CD4-positive, alpha-beta T cell (primary cell): ENCODE data around the gene HSPG2. TPM values are rescaled to one million over a fixed set of nuclear protein-coding genes. Genes with fewer than 3 reads are reported as not detected.

Source experiments
- ATAC-seq: fragments of 200-7000 bp; cut with Tn5 transposase; one replicate; pipeline ENCODE4 v1.10.0; 2022; ENCODE audit warnings: mild to moderate bottlenecking; ENCODE audit not compliant: poor library complexity
- CTCF ChIA-PET: fragments of 350-600 bp; sonication (Branson Sonifier 250); formaldehyde crosslinking; loops from one replicate; lab custom pipeline; 2021; ENCODE audit warnings: antibody characterized with exemption, inconsistent platforms; lab: Charles Lee
- POLR2A ChIA-PET: fragments of 350-600 bp; sonication (Branson Sonifier 250); formaldehyde crosslinking; loops from one replicate; lab custom pipeline; 2021; ENCODE audit warnings: antibody characterized with exemption, inconsistent platforms; lab: Charles Lee
- DNase-seq, 14 experiments: peaks; one replicate each; pipeline ENCODE4 v3.0.0-alpha.2; 2013 to 2020; ENCODE audit warnings: mixed read lengths in 2 of 14
- H3K27ac ChIP-seq, 2 donors: one replicate each; pipeline versions ENCODE4 v1.5.1 to v1.7.0; 2013; ENCODE audit warnings: low read length in 2 of 2, low read depth in 1 of 2, mild to moderate bottlenecking in 1 of 2
- H3K27me3 ChIP-seq, 2 experiments: 1 replicate in 1 of 2; 2 replicates in 1 of 2; pipeline versions ENCODE4 v1.6.1 to v1.7.0; 2013; ENCODE audit warnings: low read length in 2 of 2, control low read depth in 1 of 2, mild to moderate bottlenecking in 1 of 2, moderate library complexity in 1 of 2; ENCODE audit not compliant: insufficient read depth in 2 of 2, control insufficient read depth in 1 of 2
- H3K36me3 ChIP-seq: one replicate; pipeline ENCODE4 v1.6.1; 2013; ENCODE audit warnings: low read length, control low read depth; ENCODE audit not compliant: insufficient read depth
- H3K4me1 ChIP-seq: one replicate; pipeline ENCODE4 v1.6.1; 2013; ENCODE audit warnings: low read length, control low read depth; ENCODE audit not compliant: insufficient read depth
- H3K4me3 ChIP-seq: one replicate; pipeline ENCODE4 v1.5.1; 2013; ENCODE audit warnings: mild to moderate bottlenecking, low read length, moderate library complexity
- H3K9me3 ChIP-seq, 2 experiments: 1 replicate in 1 of 2; 2 replicates in 1 of 2; pipeline versions ENCODE4 v1.6.1 to v1.7.0; 2013; ENCODE audit warnings: low read length in 2 of 2, mild to moderate bottlenecking in 2 of 2, control low read depth in 1 of 2, moderate library complexity in 1 of 2; ENCODE audit not compliant: control insufficient read depth in 1 of 2, insufficient read depth in 1 of 2
- H3K27ac Mint-ChIP-seq: one replicate; pipeline ENCODE4 v1.8.0; 2020; ENCODE audit warnings: mixed read lengths
- H3K27me3 Mint-ChIP-seq: one replicate; pipeline ENCODE4 v1.8.0; 2021; ENCODE audit warnings: mixed read lengths
- H3K36me3 Mint-ChIP-seq: one replicate; pipeline ENCODE4 v1.8.0; 2021; ENCODE audit warnings: low read depth, mixed read lengths
- H3K4me1 Mint-ChIP-seq: one replicate; pipeline ENCODE4 v1.8.0; 2021; ENCODE audit warnings: low read depth, mixed read lengths
- H3K4me3 Mint-ChIP-seq: one replicate; pipeline ENCODE4 v1.8.0; 2020; ENCODE audit warnings: mild to moderate bottlenecking, mixed read lengths
- H3K9me3 Mint-ChIP-seq: one replicate; pipeline ENCODE4 v1.8.0; 2020; ENCODE audit warnings: mixed read lengths
- CTCF ChIP-seq: fragments of 200-600 bp; IDR thresholded peaks from one replicate; pipeline ENCODE4 v1.8.0; 2022; ENCODE audit warnings: antibody characterized with exemption, mild to moderate bottlenecking
- intact Hi-C, 2 experiments: fragments of 100-400 bp; cut with DNase I in 1 of 2; cut with micrococcal nuclease in 1 of 2; formaldehyde crosslinking; loops; one replicate each; pipeline versions ENCODE4 v1.15.1 to v1.9.0; 2023 to 2025; cut with DNase I, micrococcal nuclease
- total RNA-seq, 174 experiments: library from RNA in 2 of 174; stranded (reverse) in 2 of 174; gene quantifications; one replicate each; pipeline ENCODE4 v1.2.3 and lab custom pipeline; 2021 to 2026

Gene HSPG2
- total RNA-seq, 2 experiments from 2014 or later = 10.8 to 11.0 TPM

- H3K9me3 ChIP-seq = no peaks in the 10 kb centered on the region
- DNase-seq = no peak
- ChIA-PET POLR2A (no interaction called here), CTCF (no interaction called here)
- H3K27ac Mint-ChIP-seq = no peak overlapping the region
- intact Hi-C loops = no loop called here
- no peaks in the 10 kb centered on the region for H3K4me1 ChIP-seq
- H3K4me3 ChIP-seq = no peak overlapping the region
- no peak for ATAC-seq
- TF ChIP-seq CTCF = no peak
- no peak overlapping the region for H3K4me3 Mint-ChIP-seq
- H3K4me1 Mint-ChIP-seq = no peaks in the 10 kb centered on the region
- no peaks in the 10 kb centered on the region for H3K9me3 Mint-ChIP-seq
- no peaks in the 10 kb centered on the region for H3K36me3 Mint-ChIP-seq
- H3K27ac ChIP-seq = no peak overlapping the region
- no peaks in the 10 kb centered on the region for H3K27me3 ChIP-seq
- H3K27me3 Mint-ChIP-seq = no peaks in the 10 kb centered on the region
- no peaks in the 10 kb centered on the region for H3K36me3 ChIP-seq
These were observed 43.9 kb downstream of the HSPG2 start for GRCh38 chr1:21893046-21893805.

GRCh38 chr1:21891621-21892479 lies 45.3 kb downstream of the HSPG2 start:
- POLR2A ChIA-PET = no interaction called here
- no peaks in the 10 kb centered on the region for H3K36me3 Mint-ChIP-seq

GRCh38 chr1:21891081-21891480 lies 46.0 kb downstream of the HSPG2 start:
- Mint-ChIP-seq H3K4me1 (no peaks in the 10 kb centered on the region), H3K27me3 (no peaks in the 10 kb centered on the region), H3K27ac (no peak overlapping the region), H3K4me3 (no peak overlapping the region), H3K9me3 (no peaks in the 10 kb centered on the region), H3K36me3 (no peaks in the 10 kb centered on the region)
- ATAC-seq (no peak), DNase-seq (no peak)
- intact Hi-C loops = no loop called here
- no peak overlapping the region for H3K4me3 ChIP-seq
- CTCF ChIA-PET = no interaction called here
- no peak overlapping the region for H3K27ac ChIP-seq
- POLR2A ChIA-PET = no interaction called here
- no peak for TF ChIP-seq CTCF
- no peaks in the 10 kb centered on the region for H3K9me3 ChIP-seq
- H3K4me1 ChIP-seq = no peaks in the 10 kb centered on the region
- no peaks in the 10 kb centered on the region for H3K36me3 ChIP-seq
- no peaks in the 10 kb centered on the region for H3K27me3 ChIP-seq

More at GRCh38 chr1:21891621-21892479, 45.3 kb downstream of the HSPG2 start:
- H3K4me1 ChIP-seq = no peaks in the 10 kb centered on the region
- DNase-seq = no peak
- no peaks in the 10 kb centered on the region for H3K27me3 Mint-ChIP-seq
- no peaks in the 10 kb centered on the region for H3K36me3 ChIP-seq
- no peaks in the 10 kb centered on the region for H3K4me1 Mint-ChIP-seq
- H3K4me3 Mint-ChIP-seq = no peak overlapping the region
- H3K27me3 ChIP-seq = no peaks in the 10 kb centered on the region
- no peak overlapping the region for H3K27ac ChIP-seq
- no peak overlapping the region for H3K4me3 ChIP-seq
- intact Hi-C loops = no loop called here
- H3K9me3 Mint-ChIP-seq = no peaks in the 10 kb centered on the region
- CTCF ChIA-PET = no interaction called here
- H3K9me3 ChIP-seq = no peaks in the 10 kb centered on the region
- no peak for ATAC-seq
- no peak overlapping the region for H3K27ac Mint-ChIP-seq
- no peak for TF ChIP-seq CTCF
